GM19193 (cell line): ENCODE results near the gene TMEFF2.

Source experiments
- POLR2A ChIP-seq: IDR thresholded peaks from 4 replicates; pipeline ENCODE4 v1.6.1; 2011; ENCODE audit not compliant: insufficient read depth, insufficient read length; ENCODE audit errors: extremely low read depth

The TMEFF2 gene

DNA sequence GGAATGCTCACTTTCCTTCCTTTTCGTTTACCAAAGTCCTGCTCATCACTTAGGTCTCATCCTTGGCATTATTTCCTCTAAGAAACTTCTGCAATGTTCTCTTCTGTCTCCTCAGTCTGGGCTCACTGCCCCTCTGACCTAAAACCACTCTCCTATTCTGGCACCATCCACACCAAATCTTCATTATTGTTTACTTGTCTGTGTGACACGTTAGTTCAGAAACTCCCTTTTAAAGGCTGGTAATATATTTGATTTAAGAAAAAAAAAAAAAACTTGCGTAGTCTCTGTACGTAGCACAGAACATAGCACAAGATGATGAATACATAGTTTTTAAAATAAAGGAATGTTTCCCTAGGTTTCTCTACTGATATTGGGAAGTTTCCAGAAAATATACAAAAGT, 229.0 kb downstream of the TMEFF2 start:
- no peak for TF ChIP-seq POLR2A

DNA sequence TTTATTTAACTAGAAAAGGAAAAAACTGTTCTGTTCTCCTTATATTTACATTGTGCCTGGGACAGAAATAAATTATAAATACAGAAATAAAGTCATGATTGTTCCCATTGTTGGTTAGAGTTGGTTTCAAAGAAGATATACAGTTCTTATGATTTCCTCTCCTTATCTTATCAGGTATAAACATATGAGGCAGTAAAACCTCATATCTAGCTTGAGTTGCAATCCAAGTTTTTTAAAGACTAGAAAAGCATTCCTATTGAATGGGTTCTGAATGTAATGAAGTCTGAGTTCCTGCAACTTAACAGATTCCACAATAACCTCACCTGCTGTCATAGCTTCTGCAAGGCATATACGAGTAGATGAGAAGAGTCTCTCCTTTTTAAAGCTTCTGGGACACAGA, 233.2 kb downstream of the TMEFF2 start:
- TF ChIP-seq POLR2A, result no peak

DNA sequence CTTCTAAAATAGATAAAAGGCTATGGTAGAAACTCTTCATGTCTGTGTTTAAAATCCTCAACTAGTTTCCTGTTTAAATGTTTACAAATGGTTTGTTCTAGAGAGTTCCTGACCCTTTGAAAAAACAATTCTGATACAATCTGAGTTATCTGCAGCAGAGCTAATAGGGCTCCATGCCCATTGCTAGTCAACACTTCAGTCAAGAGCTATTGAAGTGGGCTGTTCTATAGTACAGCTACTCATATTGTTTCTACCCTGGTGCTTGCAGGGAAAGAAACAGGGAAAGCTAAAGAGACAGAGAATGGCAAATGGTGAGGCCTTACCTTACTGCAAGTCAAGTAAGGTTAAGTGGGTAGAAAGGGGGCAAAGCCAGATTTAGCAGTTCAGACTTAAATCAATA, 235.5 kb downstream of the TMEFF2 start:
- TF ChIP-seq POLR2A, result no peak

DNA sequence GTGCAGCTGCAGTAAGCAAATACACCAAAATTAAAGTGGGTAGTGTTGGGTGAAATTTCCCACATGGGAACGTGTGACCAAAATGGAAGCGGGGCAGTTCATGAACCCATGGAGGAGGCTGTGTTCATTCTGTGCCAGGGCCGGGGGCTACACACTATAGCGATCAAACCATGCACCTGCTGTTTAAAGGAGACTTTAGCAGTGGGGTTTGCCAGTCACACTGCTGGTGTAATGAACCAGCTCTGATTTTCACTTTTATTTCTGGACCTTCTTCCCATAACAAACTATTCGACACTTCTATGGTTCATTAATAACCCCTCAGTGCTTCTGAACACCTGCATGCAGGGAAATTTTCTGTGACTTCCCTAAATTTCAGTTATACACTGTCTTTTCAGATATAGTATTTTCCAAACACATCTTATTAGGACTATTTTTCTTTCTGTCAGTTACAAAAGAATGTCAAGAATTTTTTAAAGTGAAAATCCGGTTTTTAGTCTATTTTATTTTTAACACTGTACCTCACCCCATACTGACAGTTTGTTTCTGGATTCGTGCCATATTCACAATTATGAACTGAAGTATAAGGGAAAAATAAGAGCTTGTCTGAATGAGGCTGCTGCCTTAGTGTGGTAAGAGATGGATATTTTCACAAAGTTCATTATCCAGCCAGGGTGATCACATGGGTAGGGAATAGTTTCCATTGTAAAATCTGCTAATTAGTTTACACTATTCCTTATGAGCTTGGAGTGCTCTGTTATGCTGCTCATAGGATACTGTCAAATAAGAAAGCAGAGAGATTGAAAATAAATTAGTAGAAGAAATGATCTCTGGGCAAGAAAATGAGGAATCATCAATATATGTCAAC, 236.5 kb downstream of the TMEFF2 start:
- no peak for TF ChIP-seq POLR2A

DNA sequence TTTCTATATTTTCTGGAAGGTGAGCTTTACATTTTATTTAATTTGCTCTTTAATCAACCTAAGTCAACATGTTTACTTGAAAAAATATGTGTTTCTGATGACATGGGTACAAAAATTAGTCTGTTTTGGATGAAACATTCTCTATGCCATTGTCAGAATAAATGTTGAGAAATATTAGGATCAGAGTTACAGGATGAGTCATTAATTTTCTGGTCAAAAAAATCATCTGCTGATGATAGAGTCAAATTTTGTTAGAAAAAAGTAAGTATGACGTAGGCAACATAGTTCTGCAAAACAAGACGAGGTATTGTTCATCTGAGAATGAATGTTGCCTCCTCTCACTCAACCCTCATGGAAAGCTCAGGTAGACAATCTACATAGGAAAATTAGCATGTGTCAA, 240.3 kb downstream of the TMEFF2 start:
- no peak for TF ChIP-seq POLR2A

DNA sequence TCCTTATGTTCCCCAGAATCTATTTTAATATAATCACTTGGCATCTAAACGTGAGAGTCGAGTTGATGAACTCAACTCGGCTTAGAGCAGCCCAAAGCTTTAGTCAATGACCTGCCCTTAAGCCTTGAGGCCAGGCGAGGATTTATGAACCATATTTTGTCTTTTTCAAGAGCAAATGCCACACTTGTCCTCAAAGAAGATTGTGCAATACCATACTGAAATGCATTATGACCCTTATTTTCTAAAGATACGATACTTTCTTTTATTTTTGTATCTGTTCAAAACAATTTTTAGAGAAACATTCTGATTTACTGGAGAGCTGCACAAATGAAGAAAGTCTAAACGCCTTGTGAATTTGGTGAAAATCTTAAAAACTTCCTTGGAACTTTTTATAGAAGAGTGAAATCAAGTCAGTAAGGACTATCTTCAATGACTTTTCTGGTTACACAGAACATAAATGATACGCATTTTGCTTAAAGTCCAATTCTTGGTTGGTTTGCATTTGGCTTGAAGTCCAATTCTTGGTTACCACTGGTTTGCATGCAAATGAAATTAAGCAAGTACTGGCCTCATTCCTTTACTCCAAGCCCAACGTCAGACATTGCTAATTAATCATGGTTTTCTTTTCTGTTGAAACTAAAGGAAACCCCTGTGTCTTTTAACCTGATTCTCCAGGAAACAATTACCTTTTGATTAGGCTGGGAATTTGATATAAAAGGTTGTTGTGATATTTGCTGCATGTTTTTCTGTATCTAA, 242.0 kb downstream of the TMEFF2 start:
- no peak for TF ChIP-seq POLR2A

DNA sequence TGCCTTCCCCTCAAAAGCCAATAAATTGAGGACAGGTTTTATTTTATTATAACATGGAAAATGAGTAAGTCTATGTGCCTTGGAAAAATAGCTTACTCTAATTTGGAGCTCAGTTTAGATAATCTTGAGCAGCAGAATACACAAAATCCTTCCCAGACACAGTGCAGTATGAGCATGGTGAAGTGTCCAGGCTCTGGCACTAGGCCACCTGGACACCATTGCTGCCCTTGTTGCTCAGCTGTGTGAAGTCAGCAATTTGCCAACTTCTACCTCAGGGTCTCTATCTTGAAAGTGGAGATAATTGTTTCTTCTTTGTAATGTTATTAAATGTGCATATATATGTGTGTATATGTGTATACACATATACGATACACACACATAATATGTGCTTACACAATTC, 242.9 kb downstream of the TMEFF2 start:
- TF ChIP-seq POLR2A, result no peak

DNA sequence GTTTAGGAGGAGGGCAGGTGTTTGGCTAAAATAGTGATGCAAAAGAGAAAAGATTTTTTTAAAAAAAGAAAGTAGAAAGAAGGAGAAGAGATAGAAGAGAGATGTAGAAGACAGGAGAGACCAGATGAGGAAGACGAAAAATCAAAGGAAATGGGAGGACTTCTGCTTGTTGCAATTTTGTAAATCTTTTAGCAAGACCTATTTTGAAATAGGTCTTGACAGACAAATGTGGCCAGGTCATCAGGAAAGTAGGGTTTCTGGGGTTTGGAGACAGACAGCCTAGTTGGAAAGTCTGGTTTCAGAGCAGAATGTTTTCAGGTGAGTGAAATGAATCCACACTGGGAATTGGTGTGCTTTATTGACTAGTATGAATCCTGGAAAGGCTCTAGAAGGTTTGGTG, 243.4 kb downstream of the TMEFF2 start:
- no peak for TF ChIP-seq POLR2A

DNA sequence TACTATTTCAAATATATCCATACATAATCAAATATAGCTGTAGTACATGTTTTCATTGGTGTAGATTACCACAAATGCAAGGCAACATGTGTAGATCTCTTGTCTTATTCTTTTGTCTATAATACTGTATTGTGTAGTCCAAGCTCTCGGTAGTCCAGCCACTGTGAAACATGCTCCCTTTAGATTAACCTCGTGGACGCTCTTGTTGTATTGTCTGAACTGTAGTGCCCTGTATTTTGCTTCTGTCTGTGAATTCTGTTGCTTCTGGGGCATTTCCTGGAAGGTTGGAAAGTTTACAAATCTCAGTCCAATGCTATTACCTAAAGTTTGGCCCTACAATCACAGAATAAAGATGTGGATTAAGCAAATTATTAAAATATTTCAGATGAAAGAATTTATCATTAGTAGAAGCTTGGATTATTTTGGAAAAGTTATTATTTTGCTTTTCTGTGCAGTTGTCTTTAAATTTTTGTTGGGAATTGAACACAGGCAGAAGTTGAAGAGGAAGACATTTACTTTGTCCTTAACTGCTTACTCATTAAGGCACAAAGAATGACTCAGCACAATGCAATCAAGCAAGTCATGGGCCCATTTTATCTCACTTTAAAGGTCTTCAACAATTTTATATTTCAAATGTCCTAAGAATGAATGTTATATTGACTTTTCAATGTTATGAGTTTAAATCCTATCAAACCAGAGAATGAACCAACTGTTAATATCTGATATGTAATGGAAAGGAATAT, 244.4 kb downstream of the TMEFF2 start:
- TF ChIP-seq POLR2A, result no peak

DNA sequence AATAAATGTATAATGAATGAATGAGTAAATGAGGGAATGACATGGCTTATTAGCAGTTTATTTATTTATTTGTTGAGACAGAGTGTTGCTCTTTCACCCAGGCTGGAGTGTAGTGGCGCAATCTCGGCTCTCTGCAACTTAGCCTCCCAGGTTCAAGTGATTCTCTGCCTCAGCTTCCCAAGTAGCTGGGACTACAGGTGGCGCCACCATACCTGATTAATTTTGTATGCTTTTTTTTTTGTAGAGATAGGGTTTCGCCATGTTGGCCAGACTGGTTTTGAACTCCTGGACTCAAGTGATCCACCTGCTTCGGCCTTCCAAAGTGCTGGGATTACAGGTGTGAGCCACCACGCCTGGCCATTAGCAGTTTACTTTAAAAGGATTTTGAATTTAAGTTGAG, 247.5 kb downstream of the TMEFF2 start:
- no peak for TF ChIP-seq POLR2A

DNA sequence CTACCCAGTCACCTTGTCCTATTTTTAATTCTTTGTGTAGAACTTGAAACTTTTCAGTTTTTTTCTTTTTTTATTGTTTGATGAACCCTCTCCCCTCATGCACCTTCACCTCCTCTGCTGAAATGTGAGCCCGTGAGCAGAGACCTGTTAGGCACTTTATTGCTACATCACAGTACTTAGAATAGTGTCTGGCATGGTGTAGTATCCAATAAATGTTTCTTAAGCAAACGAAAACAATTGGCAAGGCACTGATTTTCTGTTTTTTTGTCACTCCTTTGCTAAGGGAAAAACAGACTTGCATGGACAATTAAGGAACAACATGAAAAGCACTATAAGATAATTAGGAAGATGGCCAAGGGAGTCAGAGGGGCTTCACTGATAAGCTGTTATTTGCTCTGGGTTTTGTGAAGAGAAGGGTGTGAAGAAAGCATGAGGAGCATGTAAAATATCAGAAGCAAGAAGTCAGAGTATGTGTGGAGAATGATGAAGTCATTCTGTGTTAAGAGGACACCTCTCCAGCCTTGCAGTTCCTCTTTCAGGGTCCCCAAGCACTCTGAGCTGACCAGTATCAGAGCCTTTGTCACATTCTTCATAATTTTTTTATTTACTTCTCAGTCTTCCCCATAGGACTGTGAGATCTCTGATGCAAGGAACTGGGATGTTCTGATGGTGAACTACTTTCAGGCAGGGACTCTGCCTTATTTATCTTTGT, 248.1 kb downstream of the TMEFF2 start:
- no peak for TF ChIP-seq POLR2A

DNA sequence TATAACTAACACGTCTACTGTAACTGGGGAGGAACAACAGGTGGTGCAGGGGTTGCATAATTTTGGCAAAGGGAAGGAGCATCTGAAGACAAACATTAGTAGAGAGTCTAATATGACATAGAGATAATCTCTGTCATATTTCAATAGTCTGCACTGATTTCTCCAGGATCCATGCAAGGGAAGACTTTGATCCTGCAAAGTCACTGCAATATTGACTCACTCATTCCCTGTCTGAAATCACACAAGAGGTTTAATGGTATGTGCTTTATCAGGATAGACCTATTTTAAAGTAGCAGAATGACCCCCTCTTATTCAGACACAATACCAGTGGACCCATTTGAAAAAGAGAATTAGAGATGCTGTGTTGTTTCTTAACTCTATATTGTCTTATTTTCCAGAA, 249.1 kb downstream of the TMEFF2 start:
- TF ChIP-seq POLR2A, result no peak

DNA sequence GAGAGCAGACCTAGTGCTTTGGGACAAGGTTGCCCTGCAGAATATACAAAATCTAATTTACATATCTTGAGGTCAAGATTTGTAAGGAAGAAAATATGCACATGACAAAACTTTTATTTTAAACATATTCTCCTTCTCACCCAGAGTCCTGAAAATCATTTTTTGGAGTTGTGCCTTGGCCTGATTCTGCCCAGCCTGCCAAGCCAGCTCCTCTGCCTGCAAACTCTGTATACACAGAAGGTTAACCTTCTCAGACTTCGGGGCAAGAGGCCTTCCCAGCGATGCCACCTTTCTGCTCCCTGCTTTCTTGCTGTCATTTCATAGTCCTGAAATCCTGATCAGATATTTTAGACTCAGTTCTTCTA, 252.0 kb downstream of the TMEFF2 start:
- no peak for TF ChIP-seq POLR2A

DNA sequence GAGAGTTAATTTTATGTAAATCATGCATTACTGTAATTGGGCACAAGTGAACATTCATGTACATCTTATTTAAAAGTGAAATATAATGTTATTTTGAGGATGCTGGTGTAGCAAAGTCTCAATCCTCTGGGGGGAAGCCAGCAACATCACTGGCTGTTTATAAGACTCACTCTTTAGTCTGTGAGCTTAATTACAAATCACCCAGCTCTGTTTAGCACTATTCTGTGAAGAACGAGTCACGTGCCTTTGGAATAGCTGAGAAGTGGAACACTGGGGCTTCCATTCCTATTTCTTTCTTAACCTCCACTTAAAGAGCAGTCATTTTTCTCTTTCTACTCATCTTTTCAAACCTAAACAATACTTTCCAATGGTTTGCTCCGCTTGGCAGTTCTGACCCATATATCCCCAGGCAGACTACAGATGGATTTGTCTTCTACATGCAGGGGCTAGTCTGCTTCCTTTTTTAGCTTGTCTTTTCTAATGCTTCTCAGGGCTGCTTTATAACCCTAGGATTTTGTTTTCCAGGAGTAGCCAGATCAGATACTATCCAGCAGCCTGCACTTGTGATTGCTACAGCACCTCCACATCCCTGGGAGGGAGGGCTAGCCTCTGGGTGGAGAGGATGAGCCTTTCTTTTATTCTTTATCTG, 252.5 kb downstream of the TMEFF2 start:
- TF ChIP-seq POLR2A, result no peak
